HG02943 (cell line): ENCODE data around the gene EFCAB11.
"Not testable (repeated sequence)": the region's sequence is repeated elsewhere in the genome, so short reads cannot be mapped to it uniquely, and the experiment has no call there.

ENCODE experiments used
- ATAC-seq: cut with Tn5 transposase; IDR thresholded peaks from one replicate; pipeline ENCODE4 v1.9.1; 2021; ENCODE audit warnings: mild to moderate bottlenecking, low read depth, moderate library complexity; ENCODE audit not compliant: unreplicated experiment

The EFCAB11 gene

DNA sequence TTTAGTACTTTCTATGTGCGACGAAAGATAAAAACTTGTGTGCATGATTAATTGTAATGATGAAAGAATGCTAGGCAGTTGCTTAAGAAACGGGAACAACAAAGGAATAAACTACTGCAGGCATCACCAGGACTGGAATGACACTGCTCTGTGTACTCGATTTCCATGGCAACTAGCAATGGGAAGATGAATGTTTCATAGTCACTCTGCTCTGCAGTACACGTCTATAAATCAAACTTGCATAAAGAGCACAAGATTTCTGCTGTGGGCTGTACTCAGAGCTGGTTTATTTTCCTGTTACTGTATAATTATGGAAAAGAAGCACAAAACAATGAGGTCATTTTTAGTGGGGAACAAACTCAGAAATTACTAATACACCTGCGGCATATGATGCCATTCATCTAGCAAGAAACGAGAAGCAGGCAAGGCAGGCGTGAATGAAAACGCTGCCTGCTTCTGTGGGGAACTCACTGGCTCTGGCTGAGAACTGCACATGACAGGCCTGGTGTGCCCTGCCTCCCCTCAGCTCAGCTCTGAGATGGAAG, 41.8 kb downstream of the EFCAB11 start:
- ATAC-seq: no peak

DNA sequence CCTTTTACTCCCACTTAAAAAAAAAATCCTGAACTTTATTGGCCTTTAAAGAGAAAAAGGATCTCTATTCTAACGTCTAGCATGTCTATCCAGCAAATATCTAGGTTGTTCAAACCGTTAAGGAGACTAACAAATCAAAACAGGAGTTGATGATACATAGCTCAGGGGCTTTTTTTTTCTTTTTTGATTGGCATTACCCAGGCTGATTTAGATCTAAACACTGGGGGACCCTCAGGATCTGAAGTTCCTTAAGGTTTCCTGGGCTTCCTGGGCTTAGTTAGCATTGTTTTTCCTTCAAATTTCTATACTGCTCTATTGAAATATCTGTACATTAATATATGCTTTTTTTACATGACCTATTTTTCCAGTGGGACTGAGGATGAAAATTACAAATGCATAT, 42.3 kb downstream of the EFCAB11 start:
- ATAC-seq: no peak

DNA sequence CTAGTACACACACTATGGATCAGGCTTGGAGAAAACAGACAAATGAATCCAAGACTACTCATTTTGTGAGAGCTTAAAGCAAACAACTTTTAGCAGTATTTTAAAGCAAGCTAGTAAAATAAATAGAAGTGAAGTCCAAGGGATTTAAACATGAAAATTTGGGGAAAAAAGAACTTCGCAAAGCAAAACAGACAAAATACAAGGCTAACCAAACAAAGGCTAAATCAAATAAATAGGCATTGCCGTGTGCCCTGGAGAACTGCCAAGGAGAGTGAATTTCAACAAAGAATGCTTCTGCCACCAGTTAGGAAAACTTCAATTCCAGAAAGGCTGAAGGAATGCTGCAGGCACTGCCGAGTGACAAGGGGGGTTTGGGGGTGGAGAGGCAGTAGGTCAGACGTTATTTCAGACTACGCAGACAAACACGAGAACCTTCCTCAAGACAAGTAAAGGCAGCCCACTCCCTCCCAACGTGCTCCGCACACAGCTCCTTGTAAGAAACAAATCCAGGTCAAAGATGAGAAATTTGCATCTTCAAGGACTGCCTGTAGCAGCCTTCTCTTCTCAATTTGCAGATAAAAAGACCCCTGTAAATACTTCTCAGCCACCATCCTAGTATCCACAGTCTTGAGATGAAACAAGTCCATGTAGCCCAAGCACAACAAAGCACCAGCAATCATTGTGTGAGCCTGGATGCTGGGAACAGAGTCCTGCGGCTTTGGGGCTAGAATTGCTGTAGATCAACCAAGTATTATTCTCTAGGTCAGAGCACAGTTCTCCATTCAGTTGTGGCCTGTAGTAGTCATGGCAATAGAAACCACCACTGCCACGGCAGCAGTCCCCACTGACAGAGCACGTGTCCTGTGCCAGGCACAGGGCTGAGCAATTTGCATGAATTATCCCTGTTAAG, 43.3 kb downstream of the EFCAB11 start:
- ATAC-seq: no peak

DNA sequence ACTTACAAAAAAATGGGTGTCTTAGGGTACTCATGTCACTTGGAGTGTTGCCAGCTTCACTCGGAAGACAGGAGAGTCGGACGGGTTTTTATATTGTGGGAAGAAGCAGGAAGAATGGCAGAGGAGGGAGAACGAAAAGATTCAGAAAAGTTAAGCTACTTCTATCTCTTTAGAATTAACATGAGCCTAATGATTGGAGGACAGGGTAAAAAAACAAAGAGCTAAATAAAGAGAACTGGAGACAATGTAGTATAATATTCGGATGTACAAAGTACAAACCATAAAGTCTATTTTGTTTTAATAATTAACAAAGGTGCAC, 43.9 kb downstream of the EFCAB11 start:
- ATAC-seq: no peak

GRCh38 chr14:89909586-89909985, 44.9 kb downstream of the EFCAB11 start:
- ATAC-seq: no peak

DNA sequence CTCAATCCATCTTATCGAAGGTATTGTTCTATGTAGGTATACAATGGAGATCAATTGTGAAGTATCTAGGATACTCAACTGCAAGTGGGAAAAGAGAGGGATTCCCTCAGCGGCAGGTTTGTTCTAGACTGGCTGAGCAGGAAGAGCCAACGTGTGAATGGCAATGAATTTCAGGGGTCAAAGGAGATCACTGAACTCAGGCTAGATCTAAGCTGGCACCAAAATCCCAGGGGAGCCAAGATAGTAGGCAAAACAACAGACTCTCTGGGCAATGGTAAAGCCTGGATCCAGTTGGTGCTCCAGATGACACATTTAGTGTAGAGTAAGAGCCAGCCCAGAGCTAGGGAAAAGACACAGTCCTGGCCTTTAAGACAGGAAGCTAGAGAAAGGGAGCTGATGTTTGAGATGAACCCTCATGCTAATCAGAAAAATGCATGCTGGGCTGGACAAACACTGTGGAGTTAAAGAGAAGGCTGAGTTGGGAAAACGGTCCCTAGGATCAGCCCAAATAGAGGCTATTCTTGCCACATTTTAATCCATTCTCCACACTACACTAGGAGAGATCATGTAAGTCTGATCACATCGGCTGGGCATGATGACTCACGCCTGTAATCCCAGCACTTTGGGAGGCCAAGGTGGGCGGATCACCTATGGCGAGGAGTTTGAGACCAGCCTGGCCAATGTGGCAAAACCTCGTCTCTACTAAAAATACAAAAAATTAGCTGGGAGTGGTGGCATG, 45.6 kb downstream of the EFCAB11 start:
- no peak for ATAC-seq

DNA sequence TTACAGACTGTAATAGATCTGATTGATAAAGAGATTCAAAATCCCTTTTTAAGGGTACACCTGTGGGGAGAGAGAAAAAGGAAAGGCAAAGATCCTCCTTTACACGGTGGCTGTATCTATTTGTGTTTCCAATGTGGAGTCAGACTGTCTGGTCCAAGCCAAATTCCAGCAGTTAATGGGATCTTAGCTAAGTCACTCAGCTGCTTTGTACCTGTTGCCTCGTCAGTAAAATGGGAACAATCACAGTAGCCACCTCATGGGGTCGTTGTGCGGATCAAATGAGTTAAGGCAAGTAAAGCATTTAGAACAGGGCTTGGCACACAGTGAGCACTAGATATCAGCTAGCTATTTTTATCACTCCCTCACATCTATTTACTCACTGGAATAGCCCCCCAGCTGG, 46.9 kb downstream of the EFCAB11 start:
- no peak for ATAC-seq

DNA sequence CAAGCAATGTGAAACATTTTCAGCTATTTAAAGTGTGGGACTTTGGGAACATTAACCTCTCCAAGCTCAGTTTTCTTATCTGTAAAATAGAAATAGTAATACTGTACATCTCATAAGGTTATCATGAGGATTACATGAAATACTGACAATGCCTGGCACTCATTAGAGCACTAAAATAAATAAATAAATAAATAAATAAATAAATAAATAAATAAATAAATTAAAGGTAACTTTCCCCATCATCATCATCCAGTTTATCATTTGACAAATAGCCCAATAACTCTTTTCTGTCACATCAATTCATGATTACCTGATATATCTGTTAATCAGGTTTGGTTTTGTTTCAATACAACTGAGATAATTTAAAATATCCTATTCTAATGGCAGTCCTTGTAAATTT, 48.5 kb downstream of the EFCAB11 start:
- ATAC-seq: no peak

GRCh38 chr14:89903340-89903952, 51.1 kb downstream of the EFCAB11 start:
- no peak for ATAC-seq

DNA sequence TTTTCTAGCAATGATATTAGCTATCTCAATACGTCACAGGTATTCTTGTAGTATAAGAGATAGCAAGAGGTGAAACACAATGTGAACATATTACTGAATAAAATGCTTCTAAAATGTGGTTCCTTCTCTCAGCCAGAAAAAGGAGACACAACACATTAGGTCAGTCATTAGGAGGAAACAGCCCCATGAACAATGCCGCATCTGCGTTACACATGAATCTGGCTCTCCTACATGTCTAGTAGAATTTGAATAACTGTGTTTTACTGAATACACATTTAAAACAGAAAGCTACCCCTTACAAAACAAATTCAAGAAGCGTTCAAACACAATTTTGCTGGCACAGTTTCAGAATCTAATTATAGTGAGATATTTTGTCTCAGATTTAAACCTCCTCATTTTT, 51.6 kb downstream of the EFCAB11 start:
- ATAC-seq: no peak

DNA sequence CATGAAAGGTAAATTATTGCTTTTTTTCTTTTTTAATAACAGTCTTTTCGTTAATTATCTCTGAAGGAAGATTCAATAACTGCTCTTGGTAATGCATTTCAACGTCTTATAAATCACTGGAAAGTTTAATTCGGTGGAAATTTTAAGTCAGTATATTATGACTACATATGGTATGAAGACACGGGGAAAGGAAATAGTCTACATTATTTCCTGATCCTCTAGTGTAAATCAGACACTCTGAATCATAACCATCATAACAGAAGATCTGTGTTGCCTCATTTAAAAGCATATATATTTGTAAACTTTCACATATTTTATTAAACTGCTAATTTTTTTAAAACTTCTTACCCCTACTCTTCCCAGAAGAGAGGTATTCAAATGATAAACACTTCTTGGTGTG, 53.7 kb downstream of the EFCAB11 start:
- ATAC-seq: no peak

GRCh38 chr14:89899917-89900663, 54.4 kb downstream of the EFCAB11 start:
- ATAC-seq: no peak

DNA sequence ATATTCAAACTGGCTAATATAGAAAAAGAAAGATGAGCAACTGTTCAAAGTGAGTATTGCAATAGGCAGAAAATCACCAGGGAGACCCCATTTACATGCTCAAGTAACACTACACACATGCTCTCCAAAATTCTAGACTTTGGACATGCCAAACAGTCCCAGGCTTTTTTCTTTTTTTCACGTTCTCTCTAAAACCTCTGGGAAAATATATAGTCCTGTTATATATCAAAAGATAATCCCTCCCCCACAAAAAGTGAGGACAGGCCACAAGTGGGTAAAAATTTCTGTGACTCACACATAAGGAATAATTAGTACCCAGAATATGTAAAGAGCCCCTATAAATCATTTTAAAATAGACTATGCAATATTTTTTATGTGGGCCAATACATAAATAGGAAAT, 55.2 kb downstream of the EFCAB11 start:
- ATAC-seq: no peak

GRCh38 chr14:89893388-89893787, 61.1 kb downstream of the EFCAB11 start:
- not testable (repeated sequence) for ATAC-seq

DNA sequence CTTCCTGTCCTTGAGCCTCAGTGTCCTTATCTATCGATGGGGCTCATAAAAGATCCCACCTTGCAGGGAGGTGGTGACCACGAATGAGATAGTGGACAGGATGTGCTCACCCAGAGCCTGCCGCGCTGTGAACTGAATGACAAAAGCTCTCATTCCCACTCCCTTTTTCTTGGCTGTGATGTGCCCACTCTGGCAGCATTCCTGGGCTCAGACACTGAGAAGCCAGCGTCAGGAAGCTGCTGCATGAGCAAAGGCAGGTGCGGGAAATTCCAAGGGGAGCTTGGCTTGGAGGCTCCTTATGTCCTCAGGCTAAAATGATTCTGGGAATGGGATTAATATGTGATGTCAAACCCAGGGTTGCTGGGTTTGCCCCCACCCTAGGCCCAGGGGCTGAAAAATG, 61.6 kb downstream of the EFCAB11 start:
- no peak for ATAC-seq

DNA sequence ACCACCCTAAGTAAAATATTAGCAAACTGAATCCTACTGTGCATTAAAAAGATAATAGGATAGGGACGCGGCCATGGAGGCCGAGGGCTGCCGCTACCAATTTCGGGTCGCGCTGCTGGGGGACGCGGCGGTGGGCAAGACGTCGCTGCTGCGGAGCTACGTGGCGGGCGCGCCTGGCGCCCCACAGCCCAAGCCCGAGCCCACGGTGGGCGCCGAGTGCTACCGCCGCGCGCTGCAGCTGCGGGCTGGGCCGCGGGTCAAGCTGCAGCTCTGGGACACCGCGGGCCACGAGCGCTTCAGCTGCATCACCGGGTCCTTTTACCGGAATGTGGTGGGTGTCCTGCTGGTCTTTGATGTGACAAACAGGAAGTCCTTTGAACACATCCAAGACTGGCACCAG, 62.8 kb downstream of the EFCAB11 start:
- not testable (repeated sequence) for ATAC-seq

- ATAC-seq: no peak
Measured at GRCh38 chr14:89891055-89891454, 63.5 kb downstream of the EFCAB11 start.

- ATAC-seq: no peak
Measured at GRCh38 chr14:89890589-89890988, 63.9 kb downstream of the EFCAB11 start.

GRCh38 chr14:89889626-89890025, 64.9 kb downstream of the EFCAB11 start:
- ATAC-seq: no peak

DNA sequence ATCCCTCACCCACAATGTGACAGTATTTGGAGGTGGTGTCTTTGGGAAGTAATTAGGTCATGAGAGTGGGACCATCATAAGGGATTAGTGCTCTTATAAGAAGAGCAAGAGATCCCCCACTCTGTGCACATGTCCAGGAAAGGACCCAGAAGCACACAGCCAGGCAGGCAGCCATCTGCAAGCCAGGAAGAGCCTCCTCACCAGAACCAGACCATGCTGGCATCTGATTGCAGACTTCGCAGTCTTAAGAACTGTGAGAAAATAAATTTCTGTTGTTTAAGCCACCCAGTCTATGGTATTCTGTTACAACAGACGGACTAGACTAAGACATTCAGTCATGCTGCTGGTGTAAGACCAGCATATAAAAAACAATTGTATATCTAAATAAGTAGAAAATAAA, 69.8 kb downstream of the EFCAB11 start:
- ATAC-seq: no peak

- ATAC-seq: no peak
Measured at GRCh38 chr14:89881839-89882238, 72.7 kb downstream of the EFCAB11 start.
